ENCODE results near the gene C4BPB. TPM values are rescaled to one million over a fixed set of nuclear protein-coding genes. Genes with fewer than 3 reads are reported as not detected.

Gene C4BPB
- total and polyA plus RNA-seq, 2 of the 8 experiments (the other 6 are each of a cell fraction or from before 2014, with no cell fraction given) = not detected

- Histone ChIP-seq H3K4me2 (ENCODE audit: insufficient read depth in 1 of 2, low read depth in 2 of 2, low read length in 2 of 2) (no peak overlapping the region), H3K4ac (replicated peaks; ENCODE audit: insufficient read length, low read depth, low read length) (no peak overlapping the region), H4K20me1 (replicated peaks in 1 of 2; ENCODE audit: control insufficient read depth in 1 of 2, insufficient read depth in 2 of 2, low read length in 2 of 2) (no peaks in the 10 kb centered on the region), H3K27ac (ENCODE audit: low read depth, low read length) (no peak overlapping the region), H4K8ac (ENCODE audit: extremely low read depth, insufficient read depth, low read length) (no peak overlapping the region), H2AFZ (ENCODE audit: low read length) (no peak overlapping the region), H2BK5ac (ENCODE audit: low read depth, low read length) (no peak overlapping the region), H3K79me2 (ENCODE audit: control insufficient read depth in 1 of 2, insufficient read depth in 2 of 2, low read length in 2 of 2) (no peaks in the 10 kb centered on the region), H4K5ac (ENCODE audit: insufficient read length, low read depth, low read length) (no peak overlapping the region), H3K79me1 (ENCODE audit: low read depth, low read length) (no peaks in the 10 kb centered on the region), H3K56ac (replicated peaks; ENCODE audit: insufficient read length, low read depth, low read length) (no peak overlapping the region), H3K23ac (ENCODE audit: insufficient read length) (no peak overlapping the region), H2BK15ac (ENCODE audit: low read length) (no peak overlapping the region), H2BK12ac (ENCODE audit: low read depth, low read length) (no peak overlapping the region), H3K9me3 (ENCODE audit: insufficient read depth in 2 of 2, low read depth in 1 of 2, low read length in 1 of 2) (peaks cover 12 to 16% of the 10 kb centered on the region in 2 experiments; a peak in 3 of 4 replicates), H2BK120ac (replicated peaks; ENCODE audit: low read depth, low read length) (no peak overlapping the region), H3K18ac (ENCODE audit: extremely low read depth, low read length) (no peak overlapping the region), H2AK5ac (ENCODE audit: low read depth, low read length) (no peak overlapping the region), H3K14ac (ENCODE audit: insufficient read length) (no peak overlapping the region), H2BK20ac (ENCODE audit: low read length) (no peak overlapping the region), H3K9ac (replicated peaks in 1 of 4; ENCODE audit: extremely low read depth in 1 of 4, low read depth in 3 of 4, low read length in 3 of 4) (no peak overlapping the region), H4K91ac (replicated peaks; ENCODE audit: insufficient read length, low read length) (no peak overlapping the region), H3K4me1 (replicated peaks in 1 of 4; ENCODE audit: control insufficient read depth in 3 of 4, insufficient read depth in 4 of 4, low read length in 3 of 4) (no peaks in the 10 kb centered on the region), H3K23me2 (ENCODE audit: low read depth, low read length) (no peaks in the 10 kb centered on the region), H3K36me3 (ENCODE audit: control insufficient read depth in 2 of 4, insufficient read depth in 4 of 4, low read length in 3 of 4) (peaks cover 0 to 5% (median 0%) of the 10 kb centered on the region in 4 experiments; a peak in 2 of 8 replicates), H3K4me3 (ENCODE audit: extremely low read depth in 1 of 4, insufficient read depth in 2 of 4, low read depth in 3 of 4, low read length in 4 of 4) (no peak overlapping the region), H3K27me3 (replicated peaks in 1 of 4; ENCODE audit: control insufficient read depth in 3 of 4, extremely low read depth in 1 of 4, insufficient read depth in 3 of 4, low read length in 3 of 4) (no peaks in the 10 kb centered on the region)
- no peak for TF ChIP-seq POLR2A (IDR thresholded peaks at IDR 0.05; ENCODE audit: control extremely low read depth in 1 of 2, low read depth in 2 of 2, low read length in 2 of 2)
- POLR2A ChIA-PET (ENCODE audit: partially characterized antibody) = no interaction called here
- DNase-seq (ENCODE audit: low read depth in 1 of 2, low spot score in 2 of 2) = no peak
- no peak for FAIRE-seq
- CTCF ChIA-PET (ENCODE audit: partially characterized antibody) = interaction anchor here (0.7 to 2.5 kb wide), 3 partner anchors 10 to 126 kb away, joined by 3 to 9 read pairs (median 4); no protein-coding TSS in a partner anchor
- 40% methylated on average over 2 of the region's 2 CpGs; no CpG with 5 or more reads in 1 of the 2 experiments for WGBS, 2 experiments (ENCODE audit: extremely low coverage in 1 of 2, insufficient coverage in 1 of 2, insufficient read length in 1 of 2, insufficient replicate concordance in 2 of 2, low coverage in 1 of 2, low lambda C conversion rate in 2 of 2, missing lambda C conversion rate in 1 of 2)
Measured at GRCh38 chr1:207093944-207094343, 5.3 kb downstream of the C4BPB start.

Data from H1 (cell line).